ENCODE data around the gene CLSTN3. TPM values are rescaled to one million over a fixed set of nuclear protein-coding genes. Genes with fewer than 3 reads are reported as not detected.

CLSTN3 gene
- total RNA-seq, 1 experiment from 2014 or later: 24.7 TPM

DNA sequence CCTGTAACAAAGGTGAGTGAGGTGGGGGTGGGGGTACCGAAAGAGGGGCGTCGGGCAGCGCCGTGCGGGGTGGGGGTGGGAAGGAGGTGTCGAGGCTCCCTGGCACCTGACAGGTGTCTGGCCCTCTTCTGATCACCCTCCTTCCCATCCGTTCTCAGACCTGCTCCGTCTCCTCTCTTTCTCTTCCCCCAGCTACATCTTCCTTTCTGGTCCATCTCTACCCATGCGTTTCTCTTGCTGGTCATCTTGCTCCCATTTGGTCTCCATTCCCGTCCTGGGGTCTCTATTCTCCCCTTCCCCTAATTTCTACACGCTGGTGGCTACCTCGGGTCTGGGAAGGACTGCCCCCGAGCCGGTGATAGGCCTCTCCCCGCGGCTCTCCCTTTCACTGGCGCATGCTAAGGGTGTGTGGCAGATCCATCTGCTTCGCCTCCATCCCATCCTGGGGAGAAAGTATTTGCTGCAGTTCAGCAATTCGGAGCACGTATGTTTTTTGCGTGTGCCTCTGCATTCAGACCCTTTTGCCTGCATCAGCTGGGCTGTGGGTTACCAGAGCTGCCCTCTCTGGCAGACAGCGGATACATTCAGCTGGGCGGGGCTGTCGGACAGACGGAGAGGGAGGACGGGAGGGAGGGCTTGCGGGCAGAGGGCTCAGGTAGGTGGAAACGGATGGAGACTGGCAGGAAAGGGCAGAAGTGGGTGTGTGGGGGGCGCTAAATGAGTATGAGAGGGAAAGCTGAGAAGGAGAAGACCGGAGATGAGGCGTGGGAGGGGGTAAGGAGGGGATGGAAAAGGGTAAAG lies 730 bp downstream of the CLSTN3 start:
- peaks cover 34% of the 10 kb centered on the region for H3K4me1 Mint-ChIP-seq
- CTCF ChIA-PET: interaction anchor here (0.6 to 2.2 kb wide), 8 partner anchors 10 to 442 kb away, joined by 3 to 11 read pairs (median 4); partner anchors contain the start of genes C1RL and ZNF384
- TF ChIP-seq SP1 (CRISPR knock-in tag; conservative IDR thresholded peaks at IDR 0.05) (peak; percentile 32; the same call in 1 of the 2 replicates), FOXP1 (CRISPR knock-in tag; IDR thresholded peaks at IDR 0.05; ENCODE audit: borderline replicate concordance) (0 out of 2 replicates have a peak, but pooled peaks have one; percentile 17), NFE2L1 (CRISPR knock-in tag; IDR thresholded peaks at IDR 0.05) (0 out of 2 replicates have a peak, but pooled peaks have one; percentile 16)
- TF ChIP-seq, protein P1, sequence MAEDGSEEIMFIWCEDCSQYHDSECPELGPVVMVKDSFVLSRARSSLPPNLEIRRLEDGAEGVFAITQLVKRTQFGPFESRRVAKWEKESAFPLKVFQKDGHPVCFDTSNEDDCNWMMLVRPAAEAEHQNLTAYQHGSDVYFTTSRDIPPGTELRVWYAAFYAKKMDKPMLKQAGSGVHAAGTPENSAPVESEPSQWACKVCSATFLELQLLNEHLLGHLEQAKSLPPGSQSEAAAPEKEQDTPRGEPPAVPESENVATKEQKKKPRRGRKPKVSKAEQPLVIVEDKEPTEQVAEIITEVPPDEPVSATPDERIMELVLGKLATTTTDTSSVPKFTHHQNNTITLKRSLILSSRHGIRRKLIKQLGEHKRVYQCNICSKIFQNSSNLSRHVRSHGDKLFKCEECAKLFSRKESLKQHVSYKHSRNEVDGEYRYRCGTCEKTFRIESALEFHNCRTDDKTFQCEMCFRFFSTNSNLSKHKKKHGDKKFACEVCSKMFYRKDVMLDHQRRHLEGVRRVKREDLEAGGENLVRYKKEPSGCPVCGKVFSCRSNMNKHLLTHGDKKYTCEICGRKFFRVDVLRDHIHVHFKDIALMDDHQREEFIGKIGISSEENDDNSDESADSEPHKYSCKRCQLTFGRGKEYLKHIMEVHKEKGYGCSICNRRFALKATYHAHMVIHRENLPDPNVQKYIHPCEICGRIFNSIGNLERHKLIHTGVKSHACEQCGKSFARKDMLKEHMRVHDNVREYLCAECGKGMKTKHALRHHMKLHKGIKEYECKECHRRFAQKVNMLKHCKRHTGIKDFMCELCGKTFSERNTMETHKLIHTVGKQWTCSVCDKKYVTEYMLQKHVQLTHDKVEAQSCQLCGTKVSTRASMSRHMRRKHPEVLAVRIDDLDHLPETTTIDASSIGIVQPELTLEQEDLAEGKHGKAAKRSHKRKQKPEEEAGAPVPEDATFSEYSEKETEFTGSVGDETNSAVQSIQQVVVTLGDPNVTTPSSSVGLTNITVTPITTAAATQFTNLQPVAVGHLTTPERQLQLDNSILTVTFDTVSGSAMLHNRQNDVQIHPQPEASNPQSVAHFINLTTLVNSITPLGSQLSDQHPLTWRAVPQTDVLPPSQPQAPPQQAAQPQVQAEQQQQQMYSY (CRISPR knock-in tag; IDR thresholded peaks at IDR 0.05): peak; percentile 84
- TF ChIP-seq, protein P2, sequence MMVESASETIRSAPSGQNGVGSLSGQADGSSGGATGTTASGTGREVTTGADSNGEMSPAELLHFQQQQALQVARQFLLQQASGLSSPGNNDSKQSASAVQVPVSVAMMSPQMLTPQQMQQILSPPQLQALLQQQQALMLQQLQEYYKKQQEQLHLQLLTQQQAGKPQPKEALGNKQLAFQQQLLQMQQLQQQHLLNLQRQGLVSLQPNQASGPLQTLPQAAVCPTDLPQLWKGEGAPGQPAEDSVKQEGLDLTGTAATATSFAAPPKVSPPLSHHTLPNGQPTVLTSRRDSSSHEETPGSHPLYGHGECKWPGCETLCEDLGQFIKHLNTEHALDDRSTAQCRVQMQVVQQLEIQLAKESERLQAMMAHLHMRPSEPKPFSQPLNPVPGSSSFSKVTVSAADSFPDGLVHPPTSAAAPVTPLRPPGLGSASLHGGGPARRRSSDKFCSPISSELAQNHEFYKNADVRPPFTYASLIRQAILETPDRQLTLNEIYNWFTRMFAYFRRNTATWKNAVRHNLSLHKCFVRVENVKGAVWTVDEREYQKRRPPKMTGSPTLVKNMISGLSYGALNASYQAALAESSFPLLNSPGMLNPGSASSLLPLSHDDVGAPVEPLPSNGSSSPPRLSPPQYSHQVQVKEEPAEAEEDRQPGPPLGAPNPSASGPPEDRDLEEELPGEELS (CRISPR knock-in tag; IDR thresholded peaks at IDR 0.05): no peak
- peak; percentile 76 for DNase-seq (ENCODE audit: low spot score)
- peak; percentile 63 for ATAC-seq
- H3K27ac Mint-ChIP-seq: peak overlapping the region; percentile 81; the same call in 1 of the 2 replicates
- peaks cover 23% of the 10 kb centered on the region for H3K27me3 Mint-ChIP-seq (ENCODE audit: low read depth)
- peak overlapping the region; percentile 93 for H3K4me3 Mint-ChIP-seq
- no peaks in the 10 kb centered on the region for H3K9me3 Mint-ChIP-seq
- POLR2A ChIA-PET: no interaction called here
- peaks cover 14% of the 10 kb centered on the region for H3K36me3 Mint-ChIP-seq

DNA sequence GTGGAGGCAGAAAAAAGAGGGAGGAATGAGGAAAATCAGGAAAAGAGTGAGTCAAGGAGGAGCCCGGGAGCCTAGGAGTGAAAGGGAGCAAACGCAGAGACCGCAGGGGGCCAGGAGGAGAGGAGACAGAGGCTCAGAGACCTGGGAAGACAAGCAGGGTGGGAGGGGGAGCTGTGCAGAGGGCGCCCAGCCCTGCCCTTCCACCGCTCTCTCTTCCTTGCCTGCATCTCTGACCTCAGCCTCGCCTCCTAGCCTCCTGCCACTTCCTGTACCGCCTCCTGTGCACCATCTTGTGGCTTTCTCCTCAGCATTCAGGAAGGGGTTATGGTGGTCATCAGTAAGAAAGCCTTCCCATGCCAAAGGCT lies 1.3 kb downstream of the CLSTN3 start:
- no peak for ATAC-seq
- peaks cover 23% of the 10 kb centered on the region for H3K27me3 Mint-ChIP-seq (ENCODE audit: low read depth)
- no peak for DNase-seq (ENCODE audit: low spot score)
- H3K9me3 Mint-ChIP-seq: no peaks in the 10 kb centered on the region
- no peak overlapping the region for H3K27ac Mint-ChIP-seq
- TF ChIP-seq ZNF317 (CRISPR knock-in tag; IDR thresholded peaks at IDR 0.05; ENCODE audit: borderline replicate concordance, low read depth) (no peak), ZNF263 (CRISPR knock-in tag; IDR thresholded peaks at IDR 0.05; ENCODE audit: low read depth) (no peak), MYBL2 (CRISPR knock-in tag; IDR thresholded peaks at IDR 0.05) (no peak), ETV6 (CRISPR knock-in tag; IDR thresholded peaks at IDR 0.05) (no peak)
- TF ChIP-seq, protein P3, sequence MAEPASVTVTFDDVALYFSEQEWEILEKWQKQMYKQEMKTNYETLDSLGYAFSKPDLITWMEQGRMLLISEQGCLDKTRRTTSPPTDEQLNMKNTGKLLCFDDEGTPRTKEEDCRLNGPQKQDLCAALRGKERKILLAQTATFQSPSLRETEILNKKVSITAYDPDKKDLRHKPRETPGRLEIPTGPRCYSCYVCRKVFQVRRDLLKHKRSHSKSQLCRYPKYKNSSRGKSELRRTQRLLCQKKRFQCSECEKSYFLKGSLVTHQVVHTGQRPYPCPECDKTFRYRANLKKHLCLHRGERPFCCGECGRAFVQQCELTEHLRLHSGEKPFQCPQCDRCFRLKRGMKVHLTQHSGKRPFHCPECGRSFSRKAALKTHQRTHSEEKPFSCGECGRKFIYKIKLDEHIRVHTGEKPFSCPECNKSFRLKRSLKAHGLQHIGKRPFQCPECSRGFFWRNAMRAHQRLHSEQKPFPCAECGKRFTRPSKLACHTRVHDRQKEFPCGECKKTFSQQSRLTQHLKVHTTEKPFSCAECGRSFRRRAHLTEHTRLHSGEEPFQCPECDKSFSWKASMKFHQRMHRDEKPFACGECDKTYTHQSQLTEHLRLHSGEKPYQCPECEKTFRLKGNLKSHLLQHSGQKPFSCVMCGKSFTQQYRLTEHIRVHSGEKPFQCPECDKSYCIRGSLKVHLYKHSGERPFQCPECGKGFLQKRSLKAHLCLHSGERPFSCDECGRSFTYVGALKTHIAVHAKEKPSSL (CRISPR knock-in tag; conservative IDR thresholded peaks at IDR 0.05): no peak
- TF ChIP-seq, protein P4, sequence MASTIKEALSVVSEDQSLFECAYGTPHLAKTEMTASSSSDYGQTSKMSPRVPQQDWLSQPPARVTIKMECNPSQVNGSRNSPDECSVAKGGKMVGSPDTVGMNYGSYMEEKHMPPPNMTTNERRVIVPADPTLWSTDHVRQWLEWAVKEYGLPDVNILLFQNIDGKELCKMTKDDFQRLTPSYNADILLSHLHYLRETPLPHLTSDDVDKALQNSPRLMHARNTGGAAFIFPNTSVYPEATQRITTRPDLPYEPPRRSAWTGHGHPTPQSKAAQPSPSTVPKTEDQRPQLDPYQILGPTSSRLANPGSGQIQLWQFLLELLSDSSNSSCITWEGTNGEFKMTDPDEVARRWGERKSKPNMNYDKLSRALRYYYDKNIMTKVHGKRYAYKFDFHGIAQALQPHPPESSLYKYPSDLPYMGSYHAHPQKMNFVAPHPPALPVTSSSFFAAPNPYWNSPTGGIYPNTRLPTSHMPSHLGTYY (CRISPR knock-in tag; IDR thresholded peaks at IDR 0.05): no peak
- TF ChIP-seq, protein P5, sequence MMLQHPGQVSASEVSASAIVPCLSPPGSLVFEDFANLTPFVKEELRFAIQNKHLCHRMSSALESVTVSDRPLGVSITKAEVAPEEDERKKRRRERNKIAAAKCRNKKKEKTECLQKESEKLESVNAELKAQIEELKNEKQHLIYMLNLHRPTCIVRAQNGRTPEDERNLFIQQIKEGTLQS (CRISPR knock-in tag; conservative IDR thresholded peaks at IDR 0.05): no peak
- TF ChIP-seq, protein P6, sequence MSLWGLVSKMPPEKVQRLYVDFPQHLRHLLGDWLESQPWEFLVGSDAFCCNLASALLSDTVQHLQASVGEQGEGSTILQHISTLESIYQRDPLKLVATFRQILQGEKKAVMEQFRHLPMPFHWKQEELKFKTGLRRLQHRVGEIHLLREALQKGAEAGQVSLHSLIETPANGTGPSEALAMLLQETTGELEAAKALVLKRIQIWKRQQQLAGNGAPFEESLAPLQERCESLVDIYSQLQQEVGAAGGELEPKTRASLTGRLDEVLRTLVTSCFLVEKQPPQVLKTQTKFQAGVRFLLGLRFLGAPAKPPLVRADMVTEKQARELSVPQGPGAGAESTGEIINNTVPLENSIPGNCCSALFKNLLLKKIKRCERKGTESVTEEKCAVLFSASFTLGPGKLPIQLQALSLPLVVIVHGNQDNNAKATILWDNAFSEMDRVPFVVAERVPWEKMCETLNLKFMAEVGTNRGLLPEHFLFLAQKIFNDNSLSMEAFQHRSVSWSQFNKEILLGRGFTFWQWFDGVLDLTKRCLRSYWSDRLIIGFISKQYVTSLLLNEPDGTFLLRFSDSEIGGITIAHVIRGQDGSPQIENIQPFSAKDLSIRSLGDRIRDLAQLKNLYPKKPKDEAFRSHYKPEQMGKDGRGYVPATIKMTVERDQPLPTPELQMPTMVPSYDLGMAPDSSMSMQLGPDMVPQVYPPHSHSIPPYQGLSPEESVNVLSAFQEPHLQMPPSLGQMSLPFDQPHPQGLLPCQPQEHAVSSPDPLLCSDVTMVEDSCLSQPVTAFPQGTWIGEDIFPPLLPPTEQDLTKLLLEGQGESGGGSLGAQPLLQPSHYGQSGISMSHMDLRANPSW (CRISPR knock-in tag; conservative IDR thresholded peaks at IDR 0.05; ENCODE audit: low read depth): no peak
- ChIA-PET POLR2A (no interaction called here), CTCF (interaction anchor here (1.0 to 2.2 kb wide), 5 partner anchors 9 to 23 kb away, joined by 3 to 11 read pairs (median 6); partner anchors contain the start of gene C1RL)
- H3K36me3 Mint-ChIP-seq: peaks cover 18% of the 10 kb centered on the region
- H3K4me1 Mint-ChIP-seq: peaks cover 34% of the 10 kb centered on the region
- H3K4me3 Mint-ChIP-seq: peak overlapping the region; percentile 93
